SK-N-SH (cell line): ENCODE data around the gene ABCB9.

Experiments
- CTCF ChIP-seq: fragments of 200-600 bp; sonication (generic); IDR thresholded peaks from 2 replicates; pipeline ENCODE4 v1.6.1; 2017; ENCODE audit warnings: antibody characterized with exemption, mild to moderate bottlenecking, moderate library complexity
- EZH2phosphoT487 ChIP-seq: fragments of 200-600 bp; sonication (generic); IDR thresholded peaks from 2 replicates; pipeline ENCODE4 v1.6.1; 2017; ENCODE audit warnings: low read depth, mixed run types, mild to moderate bottlenecking, antibody characterized with exemption, moderate library complexity, borderline replicate concordance
- MXI1 ChIP-seq: IDR thresholded peaks from 2 replicates; pipeline ENCODE4 v1.6.1; 2012; ENCODE audit warnings: mild to moderate bottlenecking, low read depth, low read length, improper control_type of control experiment
- REST ChIP-seq: IDR thresholded peaks from 2 replicates; pipeline ENCODE4 v1.6.1; 2012; ENCODE audit warnings: mild to moderate bottlenecking, low read depth, low read length, moderate library complexity
- TAF1 ChIP-seq: IDR thresholded peaks from 2 replicates; pipeline ENCODE4 v1.6.1; 2012; ENCODE audit warnings: low read depth, mild to moderate bottlenecking, low read length, moderate library complexity, borderline replicate concordance

GRCh38 chr12:122984612-122985337 is 18.5 kb upstream of the ABCB9 start:
- TF ChIP-seq CTCF = no peak
- TF ChIP-seq TAF1 = no peak
- TF ChIP-seq EZH2phosphoT487 = no peak
- no peak for TF ChIP-seq REST
- no peak for TF ChIP-seq MXI1
